ENCODE measurements around the gene IAPP. TPM values are rescaled to one million over a fixed set of nuclear protein-coding genes. Genes with fewer than 3 reads are reported as not detected.

IAPP gene
- not detected in 2 replicates for total RNA-seq

GRCh38 chr12:21372602-21373001 lies at the start of gene IAPP:
TSS of gene IAPP (plus strand) at chr12:21372902. CDS start at chr12:21373352, 450 bp downstream.

GRCh38 chr12:21334771-21335325 lies 37.9 kb upstream of the IAPP start, which contains the start of gene SLCO1A2:
TSS of gene SLCO1A2 (minus strand) at chr12:21334917. CDS start at chr12:21334647, 270 bp downstream.

Other genes with a start within 250 kb of the IAPP start
- not detected in 2 replicates for gene SLCO1B1, start 241.7 kb upstream of the IAPP start, total RNA-seq
- under 0.01 TPM in 1 of 2 replicates, not detected in the other for gene SLCO1A2, start 38.0 kb upstream of the IAPP start, total RNA-seq
- 12.3 and 18.2 TPM in 2 replicates for gene PYROXD1, start 64.8 kb downstream of the IAPP start, total RNA-seq
- 157 and 166 TPM in 2 replicates for gene RECQL, start 128.7 kb downstream of the IAPP start, total RNA-seq
- 54.2 and 59.6 TPM in 2 replicates for gene GOLT1B, start 128.9 kb downstream of the IAPP start, total RNA-seq
- gene SPX, start 153.4 kb downstream of the IAPP start, total RNA-seq: under 0.01 and 1.3 TPM in 2 replicates
- not detected in 2 replicates for gene GYS2, start 231.9 kb downstream of the IAPP start, total RNA-seq

Data from thoracic aorta endothelial cell (primary cell).